Testis (tissue), 2 donors: Measurements from ENCODE around the gene RSKR.
"Not testable (repeated sequence)": the region's sequence is repeated elsewhere in the genome, so short reads cannot be mapped to it uniquely, and the experiment has no call there.

Source experiments
- POLR2A ChIP-seq: fragments of 450-650 bp; IDR thresholded peaks from one replicate; pipeline ENCODE4 v1.6.1; 2017; ENCODE audit warnings: antibody characterized with exemption, mild to moderate bottlenecking, moderate library complexity
- TF ChIP-seq, protein P1 (sequence below), 3 experiments: fragments of 450-650 bp in 2 of 3; fragments of 200-600 bp in 1 of 3; sonication (generic) in 1 of 3; IDR thresholded peaks; one replicate each; pipeline ENCODE4 v1.5.1; 2016 to 2019; ENCODE audit warnings: antibody characterized with exemption in 3 of 3, mild to moderate bottlenecking in 2 of 3, moderate library complexity in 1 of 3

GRCh38 chr17:28658766-28659496 lies 44.9 kb upstream of the RSKR start:
- TF ChIP-seq, protein P1, sequence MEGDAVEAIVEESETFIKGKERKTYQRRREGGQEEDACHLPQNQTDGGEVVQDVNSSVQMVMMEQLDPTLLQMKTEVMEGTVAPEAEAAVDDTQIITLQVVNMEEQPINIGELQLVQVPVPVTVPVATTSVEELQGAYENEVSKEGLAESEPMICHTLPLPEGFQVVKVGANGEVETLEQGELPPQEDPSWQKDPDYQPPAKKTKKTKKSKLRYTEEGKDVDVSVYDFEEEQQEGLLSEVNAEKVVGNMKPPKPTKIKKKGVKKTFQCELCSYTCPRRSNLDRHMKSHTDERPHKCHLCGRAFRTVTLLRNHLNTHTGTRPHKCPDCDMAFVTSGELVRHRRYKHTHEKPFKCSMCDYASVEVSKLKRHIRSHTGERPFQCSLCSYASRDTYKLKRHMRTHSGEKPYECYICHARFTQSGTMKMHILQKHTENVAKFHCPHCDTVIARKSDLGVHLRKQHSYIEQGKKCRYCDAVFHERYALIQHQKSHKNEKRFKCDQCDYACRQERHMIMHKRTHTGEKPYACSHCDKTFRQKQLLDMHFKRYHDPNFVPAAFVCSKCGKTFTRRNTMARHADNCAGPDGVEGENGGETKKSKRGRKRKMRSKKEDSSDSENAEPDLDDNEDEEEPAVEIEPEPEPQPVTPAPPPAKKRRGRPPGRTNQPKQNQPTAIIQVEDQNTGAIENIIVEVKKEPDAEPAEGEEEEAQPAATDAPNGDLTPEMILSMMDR (IDR thresholded peaks at IDR 0.05) = not testable (repeated sequence)
- TF ChIP-seq POLR2A = not testable (repeated sequence)
